Astrocyte (in vitro differentiated cells and primary cell): Measurements from ENCODE around the gene ZNF593OS.

Experiments used
- CTCF ChIP-seq: IDR thresholded peaks from 2 replicates; pipeline ENCODE4 v1.5.1; 2011; ENCODE audit warnings: low read depth, mild to moderate bottlenecking, inconsistent platforms, low read length, moderate library complexity; ENCODE audit not compliant: insufficient read depth
- EZH2 ChIP-seq: IDR thresholded peaks from 2 replicates; pipeline ENCODE4 v1.6.1; 2012; ENCODE audit warnings: mild to moderate bottlenecking, low read length, inconsistent platforms; ENCODE audit not compliant: insufficient read depth

- TF ChIP-seq CTCF: peak; percentile 9
- TF ChIP-seq EZH2: no peak
Observed at GRCh38 chr1:26164036-26164860, 7.4 kb downstream of the ZNF593OS start.
